AG20443 (cell line): ENCODE data around the gene LMF1.
"Not testable (repeated sequence)": the region's sequence is repeated elsewhere in the genome, so short reads cannot be mapped to it uniquely, and the experiment has no call there.

Experiments used
- DNase-seq: peaks from one replicate; pipeline ENCODE4 v3.0.0; 2012; ENCODE audit warnings: low spot score, mixed read lengths

Gene LMF1

GRCh38 chr16:895371-895770 is 75.4 kb downstream of the LMF1 start:
- DNase-seq, result no peak

GRCh38 chr16:894841-895240 is 75.9 kb downstream of the LMF1 start:
- no peak for DNase-seq

GRCh38 chr16:894136-894535 is 76.6 kb downstream of the LMF1 start:
- no peak for DNase-seq

- no peak for DNase-seq
Observed at GRCh38 chr16:893360-893759, 77.4 kb downstream of the LMF1 start.

GRCh38 chr16:892536-893255 is 78.1 kb downstream of the LMF1 start:
- peak; percentile 55 for DNase-seq

- no peak for DNase-seq
Observed at GRCh38 chr16:892006-892405, 78.8 kb downstream of the LMF1 start.

- DNase-seq, result no peak
Observed at GRCh38 chr16:891353-891740, 79.4 kb downstream of the LMF1 start.

GRCh38 chr16:890716-891352 is 80.0 kb downstream of the LMF1 start:
- no peak for DNase-seq

GRCh38 chr16:890217-890616 is 80.6 kb downstream of the LMF1 start:
- no peak for DNase-seq

GRCh38 chr16:889586-889985 is 81.2 kb downstream of the LMF1 start:
- no peak for DNase-seq

GRCh38 chr16:888901-889570 is 81.7 kb downstream of the LMF1 start:
- no peak for DNase-seq

GRCh38 chr16:888456-888855 is 82.3 kb downstream of the LMF1 start:
- not testable (repeated sequence) for DNase-seq

GRCh38 chr16:887846-888245 is 82.9 kb downstream of the LMF1 start:
- no peak for DNase-seq

GRCh38 chr16:886802-887731 is 83.7 kb downstream of the LMF1 start:
- no peak for DNase-seq

GRCh38 chr16:886084-886543 is 84.7 kb downstream of the LMF1 start:
- no peak for DNase-seq

GRCh38 chr16:885391-885790 is 85.4 kb downstream of the LMF1 start:
- DNase-seq, result no peak

- no peak for DNase-seq
Observed at GRCh38 chr16:884232-884631, 86.6 kb downstream of the LMF1 start.

GRCh38 chr16:883781-884180 is 87.0 kb downstream of the LMF1 start:
- no peak for DNase-seq

GRCh38 chr16:883340-883739 is 87.4 kb downstream of the LMF1 start:
- no peak for DNase-seq

- DNase-seq, result not testable (repeated sequence)
Observed at GRCh38 chr16:882671-883070, 88.1 kb downstream of the LMF1 start.

- DNase-seq, result no peak
Observed at GRCh38 chr16:882256-882655, 88.5 kb downstream of the LMF1 start.
